ENCODE data around the gene STX8.

The STX8 gene

GRCh38 chr17:9473711-9474110 lies 101.9 kb downstream of the STX8 start:
- no peak for ATAC-seq

GRCh38 chr17:9472541-9472940 lies 103.1 kb downstream of the STX8 start:
- no peak for ATAC-seq
- TF ChIP-seq CREB5 (CRISPR knock-in tag; IDR thresholded peaks at IDR 0.05; ENCODE audit: low read depth) (no peak), PATZ1 (CRISPR knock-in tag; IDR thresholded peaks at IDR 0.05; ENCODE audit: borderline replicate concordance) (no peak), GLIS3 (CRISPR knock-in tag; IDR thresholded peaks at IDR 0.05) (no peak), ZFP3 (CRISPR knock-in tag; IDR thresholded peaks at IDR 0.05) (no peak), ZNF70 (CRISPR knock-in tag; IDR thresholded peaks at IDR 0.05) (no peak), CSRNP3 (CRISPR knock-in tag; IDR thresholded peaks at IDR 0.05) (no peak), TSHZ2 (CRISPR knock-in tag; IDR thresholded peaks at IDR 0.05) (no peak)

More at GRCh38 chr17:9473711-9474110, 101.9 kb downstream of the STX8 start:
- TF ChIP-seq PPARA (CRISPR knock-in tag; IDR thresholded peaks at IDR 0.05; ENCODE audit: borderline replicate concordance), result no peak
- no peak for TF ChIP-seq ZFP30 (CRISPR knock-in tag; IDR thresholded peaks at IDR 0.05)
- no peak for TF ChIP-seq GLIS3 (CRISPR knock-in tag; IDR thresholded peaks at IDR 0.05)
- no peak for TF ChIP-seq PATZ1 (CRISPR knock-in tag; IDR thresholded peaks at IDR 0.05; ENCODE audit: borderline replicate concordance)
- no peak for TF ChIP-seq ZC3H10 (CRISPR knock-in tag; IDR thresholded peaks at IDR 0.05)
- TF ChIP-seq CSDC2 (CRISPR knock-in tag; IDR thresholded peaks at IDR 0.05), result no peak
- no peak for TF ChIP-seq TSHZ2 (CRISPR knock-in tag; IDR thresholded peaks at IDR 0.05)
- no peak for TF ChIP-seq ESRRG (CRISPR knock-in tag; IDR thresholded peaks at IDR 0.05)
- TF ChIP-seq ZNF70 (CRISPR knock-in tag; IDR thresholded peaks at IDR 0.05), result no peak
- no peak for TF ChIP-seq CSRNP3 (CRISPR knock-in tag; IDR thresholded peaks at IDR 0.05)
- TF ChIP-seq OSR1 (CRISPR knock-in tag; IDR thresholded peaks at IDR 0.05), result no peak
- no peak for TF ChIP-seq POU6F1 (CRISPR knock-in tag; IDR thresholded peaks at IDR 0.05; ENCODE audit: borderline replicate concordance, low read depth)
- TF ChIP-seq ZFP3 (CRISPR knock-in tag; IDR thresholded peaks at IDR 0.05), result no peak
- TF ChIP-seq RARB (CRISPR knock-in tag; IDR thresholded peaks at IDR 0.05), result no peak
- TF ChIP-seq TOX (CRISPR knock-in tag; IDR thresholded peaks at IDR 0.05; ENCODE audit: borderline replicate concordance), result no peak
